HepG2 (cell line): ENCODE measurements around the gene GATD1. TPM values are rescaled to one million over a fixed set of nuclear protein-coding genes. Genes with fewer than 3 reads are reported as not detected.

Experiments used
- ATAC-seq: fragments of 200-7000 bp; cut with Tn5 transposase; 3 replicates; pipeline ENCODE4 v1.9.1; 2020; ENCODE audit warnings: mild to moderate bottlenecking, moderate library complexity
- BruUV-seq: library from RNA; stranded (reverse); fragments of 400-500 nt; replicated peaks from 2 replicates; lab custom pipeline; 2021; lab: Mats Ljungman, UMichigan
- CTCF ChIA-PET: fragments of 300-600 bp; formaldehyde crosslinking; extraction: SDS; loops from one replicate; lab custom pipeline; 2021; ENCODE audit warnings: low total read pairs, inconsistent platforms, low intra/inter-chr PET ratio; lab: Yijun Ruan, JAX
- POLR2A ChIA-PET: fragments of 350-600 bp; sonication (Branson Sonifier 250); formaldehyde crosslinking; loops from one replicate; lab custom pipeline; 2020; ENCODE audit warnings: antibody characterized with exemption, inconsistent platforms; lab: Yijun Ruan, JAX
- DNase-seq: peaks from one replicate; pipeline ENCODE4 v3.0.0-alpha.2; 2015; ENCODE audit warnings: low spot score
- FAIRE-seq: peaks from 3 replicates; lab custom pipeline; 2011; peaks lifted over from hg19 to GRCh38; lab: Jason Lieb, UNC
- H2AFZ ChIP-seq: one replicate; pipeline ENCODE4 v1.6.1; 2011; ENCODE audit warnings: low read length, inconsistent platforms
- H3K27ac ChIP-seq: fragments of 300-600 bp; 3 replicates; pipeline ENCODE4 v1.8.0; 2011; ENCODE audit warnings: mixed run types, mild to moderate bottlenecking, mixed read lengths, low read length, inconsistent platforms; ENCODE audit not compliant: insufficient read depth; ENCODE audit errors: extremely low read length
- H3K27me3 ChIP-seq, 2 experiments: fragments of 200-600 bp in 1 of 2; 2 replicates in 1 of 2; 3 replicates in 1 of 2; pipeline versions ENCODE4 v1.6.0 to v1.8.0; 2011; ENCODE audit warnings: low read length in 2 of 2, mild to moderate bottlenecking in 2 of 2, moderate library complexity in 2 of 2, inconsistent platforms in 1 of 2; ENCODE audit not compliant: insufficient read depth in 2 of 2, control insufficient read depth in 1 of 2
- H3K36me3 ChIP-seq, 2 experiments: fragments of 200-600 bp in 1 of 2; replicated peaks in 1 of 2; 2 replicates in 1 of 2; 3 replicates in 1 of 2; pipeline versions ENCODE4 v1.5.1 to v1.8.0; 2011; ENCODE audit warnings: low read length in 2 of 2, inconsistent platforms in 1 of 2; ENCODE audit not compliant: insufficient read depth in 2 of 2, control insufficient read depth in 1 of 2
- H3K4me1 ChIP-seq: 2 replicates; pipeline ENCODE4 v1.5.1; 2012; ENCODE audit warnings: low read length, inconsistent platforms; ENCODE audit not compliant: insufficient read depth
- H3K4me2 ChIP-seq: 2 replicates; pipeline ENCODE4 v1.6.0; 2011; ENCODE audit warnings: low read depth, low read length, inconsistent platforms
- H3K4me3 ChIP-seq, 3 experiments: fragments of 200-600 bp in 1 of 3; sonication (generic), shearing (Covaris generic) in 1 of 3; replicated peaks in 1 of 3; 2 replicates each; pipeline ENCODE4 v1.5.1; 2011 to 2016; ENCODE audit warnings: low read length in 3 of 3, inconsistent platforms in 2 of 3, low read depth in 2 of 3, mild to moderate bottlenecking in 2 of 3, control low read depth in 1 of 3, mixed read lengths in 1 of 3; ENCODE audit not compliant: insufficient read depth in 1 of 3
- H3K79me2 ChIP-seq: one replicate; pipeline ENCODE4 v1.6.1; 2011; ENCODE audit warnings: low read length, inconsistent platforms; ENCODE audit not compliant: insufficient read depth
- H3K9ac ChIP-seq: 2 replicates; pipeline ENCODE4 v1.6.0; 2011; ENCODE audit warnings: mild to moderate bottlenecking, low read depth, low read length, inconsistent platforms; ENCODE audit not compliant: insufficient read depth
- H3K9me3 ChIP-seq: 2 replicates; pipeline ENCODE4 v1.5.1; 2012; ENCODE audit warnings: mild to moderate bottlenecking, low read length
- H4K20me1 ChIP-seq: 2 replicates; pipeline ENCODE4 v1.6.0; 2011; ENCODE audit warnings: inconsistent platforms, mild to moderate bottlenecking, low read length, moderate library complexity; ENCODE audit not compliant: insufficient read depth
- RBAK ChIP-seq: sonication (generic); formaldehyde crosslinking; IDR thresholded peaks from 2 replicates; pipeline ENCODE4 v1.5.1; 2020; ENCODE audit warnings: mild to moderate bottlenecking, missing genetic modification reagents
- SRSF1 ChIP-seq: fragments of 200-400 bp; formaldehyde crosslinking; optimal IDR thresholded peaks from 2 replicates; pipeline ENCODE3; 2017; ENCODE audit warnings: mild to moderate bottlenecking, low read depth, low read length, moderate library complexity
- ZNF567 ChIP-seq: sonication (generic); formaldehyde crosslinking; IDR thresholded peaks from 2 replicates; pipeline ENCODE4 v1.8.1; 2023; ENCODE audit warnings: mild to moderate bottlenecking, missing genetic modification reagents, borderline replicate concordance
- WGBS: methylation state at CpG from one replicate; pipeline ENCODE4 v1.1.6; 2017; ENCODE audit warnings: low lambda C conversion rate; 5-methylcytosine and 5-hydroxymethylcytosine counted together
- in situ Hi-C: cut with HindIII; loops from 2 replicates; pipeline ENCODE4 v1.10.0; 2017; ENCODE audit warnings: low pct_unique_long_range_greater_than_20kb; ENCODE audit not compliant: extremely low pct_ligation_motif_present
- intact Hi-C: fragments of 100-400 bp; cut with micrococcal nuclease; formaldehyde crosslinking; loops from one replicate; pipeline ENCODE4 v1.10.0; 2022; ENCODE audit not compliant: unreplicated experiment
- polyA plus RNA-seq, 8 experiments: library from polyadenylated mRNA; depleted of rRNA in 3 of 8; stranded (reverse) in 7 of 8; unstranded in 1 of 8; fragments of >200 nt; fragmentation: Illumina TruSeq in 4 of 8; extraction: Trizol in 4 of 8; gene quantifications; 2 replicates each; pipeline versions ENCODE4 v1.2.1 to v1.2.3, GENCODE V29; 2011 to 2016; ENCODE audit warnings: low read depth in 4 of 8, missing spikeins in 1 of 8, mixed read lengths in 1 of 8; ENCODE audit not compliant: insufficient read depth in 1 of 8
- total RNA-seq, 5 experiments: library from RNA; depleted of rRNA; stranded (reverse); fragments of >200 nt; fragmentation: Illumina TruSeq; extraction: Trizol; gene quantifications; 2 replicates each; pipeline ENCODE4 v1.2.3, GENCODE V29; 2016; ENCODE audit warnings: low read depth in 1 of 5
- TF ChIP-seq, protein P1 (sequence below): IDR thresholded peaks from 2 replicates; pipeline ENCODE4 v1.6.1; 2016; ENCODE audit warnings: mild to moderate bottlenecking

Gene GATD1
- total and polyA plus RNA-seq, 2 of the 13 experiments (the other 11 are each of a cell fraction or from before 2014, with no cell fraction given): 31.3 to 60.5 TPM

DNA sequence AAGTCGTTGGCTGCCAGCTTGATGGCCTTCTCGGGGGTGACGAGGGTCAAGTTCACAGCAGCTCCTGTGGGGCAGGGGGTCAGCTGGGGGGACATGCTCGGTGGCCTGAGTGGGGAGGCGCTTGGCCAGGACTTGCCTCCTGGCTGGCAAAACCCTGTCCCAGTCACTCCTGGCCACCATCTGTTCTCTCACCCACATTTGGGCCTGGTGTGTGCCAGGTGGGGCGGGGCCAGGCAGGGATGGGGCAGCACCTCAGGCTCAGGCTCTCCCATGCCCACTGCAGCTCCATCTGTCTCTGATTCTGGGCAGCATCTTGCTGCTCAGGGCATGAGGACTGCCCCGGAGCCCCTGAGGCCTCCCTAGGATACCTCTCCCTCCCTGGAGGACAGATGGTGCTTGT lies 16.3 kb upstream of the GATD1 start:
- Histone ChIP-seq H3K9me3 (no peaks in the 10 kb centered on the region), H3K4me3 (no peak overlapping the region), H3K27me3 (peaks cover 0 to 2% of the 10 kb centered on the region in 2 experiments; a peak in 2 of 5 replicates), H3K4me1 (peaks cover 11% of the 10 kb centered on the region), H3K9ac (no peak overlapping the region), H3K79me2 (peaks cover 4% of the 10 kb centered on the region), H3K36me3 (no peaks in the 10 kb centered on the region; a peak in 1 of 5 replicates), H2AFZ (no peak overlapping the region), H3K4me2 (no peak overlapping the region), H4K20me1 (no peaks in the 10 kb centered on the region), H3K27ac (no peak overlapping the region)
- BruUV-seq: no TSS peak
- no peak for TF ChIP-seq SRSF1
- TF ChIP-seq, protein P1, sequence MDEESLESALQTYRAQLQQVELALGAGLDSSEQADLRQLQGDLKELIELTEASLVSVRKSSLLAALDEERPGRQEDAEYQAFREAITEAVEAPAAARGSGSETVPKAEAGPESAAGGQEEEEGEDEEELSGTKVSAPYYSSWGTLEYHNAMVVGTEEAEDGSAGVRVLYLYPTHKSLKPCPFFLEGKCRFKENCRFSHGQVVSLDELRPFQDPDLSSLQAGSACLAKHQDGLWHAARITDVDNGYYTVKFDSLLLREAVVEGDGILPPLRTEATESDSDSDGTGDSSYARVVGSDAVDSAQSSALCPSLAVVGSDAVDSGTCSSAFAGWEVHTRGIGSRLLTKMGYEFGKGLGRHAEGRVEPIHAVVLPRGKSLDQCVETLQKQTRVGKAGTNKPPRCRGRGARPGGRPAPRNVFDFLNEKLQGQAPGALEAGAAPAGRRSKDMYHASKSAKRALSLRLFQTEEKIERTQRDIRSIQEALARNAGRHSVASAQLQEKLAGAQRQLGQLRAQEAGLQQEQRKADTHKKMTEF (CRISPR knock-in tag): no peak
- ChIA-PET POLR2A (interaction anchor here (5.3 kb wide), 1 partner anchor 16 kb away, joined by 44 read pairs; the partner anchor contains the start of gene GATD1), CTCF (no interaction called here)
- intact Hi-C loops (no loop called here), in situ Hi-C loops (no loop called here)
- DNase-seq: no peak
- FAIRE-seq: no peak
- ATAC-seq: no peak
- WGBS: 88% methylated on average over 4 of the region's 7 CpGs

DNA sequence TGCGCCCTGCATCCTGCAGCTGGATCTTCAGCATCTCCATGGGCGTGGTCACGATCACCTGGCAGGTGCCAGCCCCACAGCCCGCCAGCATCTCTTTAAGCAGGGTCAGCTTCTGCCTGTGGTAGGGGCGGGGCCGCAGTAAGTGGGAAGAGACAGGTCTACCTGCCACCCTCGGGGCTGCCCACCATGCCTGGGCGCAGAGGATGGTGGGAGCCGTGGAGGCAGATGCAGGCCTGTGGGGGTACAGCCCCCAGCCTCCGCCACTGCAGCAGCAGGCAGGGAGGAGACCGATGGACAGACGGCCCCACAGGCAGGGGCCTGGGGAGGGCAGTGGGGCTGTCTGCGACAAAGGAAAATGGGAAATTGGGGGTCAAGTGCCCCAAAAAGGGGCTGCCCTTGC lies 15.6 kb upstream of the GATD1 start:
- DNase-seq: no peak
- H3K4me2 ChIP-seq: no peak overlapping the region
- intact Hi-C loops: no loop called here
- peaks cover 0 to 2% of the 10 kb centered on the region in 2 experiments; a peak in 2 of 5 replicates for H3K27me3 ChIP-seq
- H3K9me3 ChIP-seq: no peaks in the 10 kb centered on the region
- 93% methylated on average over 12 of the region's 13 CpGs for WGBS
- CTCF ChIA-PET: no interaction called here
- H4K20me1 ChIP-seq: no peaks in the 10 kb centered on the region
- peaks cover 18% of the 10 kb centered on the region for H3K4me1 ChIP-seq
- no peak for FAIRE-seq
- no peaks in the 10 kb centered on the region; a peak in 1 of 5 replicates for H3K36me3 ChIP-seq
- no TSS peak for BruUV-seq
- H3K9ac ChIP-seq: no peak overlapping the region
- POLR2A ChIA-PET: interaction anchor here (5.3 kb wide), 1 partner anchor 15 kb away, joined by 44 read pairs; the partner anchor contains the start of gene GATD1
- TF ChIP-seq RBAK: no peak
- no peak for TF ChIP-seq ZNF567 (CRISPR knock-in tag)
- TF ChIP-seq, all 625 proteins: peak for 0
- H3K79me2 ChIP-seq: peaks cover 4% of the 10 kb centered on the region
- no peak overlapping the region for H2AFZ ChIP-seq
- no peak for ATAC-seq
- H3K27ac ChIP-seq: no peak overlapping the region
- no peak overlapping the region for H3K4me3 ChIP-seq
- in situ Hi-C loops: no loop called here
